ENCODE data around the gene F5.

The F5 gene

GRCh38 chr1:169577981-169578738, 8.1 kb downstream of the F5 start:
- TF ChIP-seq, protein P1, sequence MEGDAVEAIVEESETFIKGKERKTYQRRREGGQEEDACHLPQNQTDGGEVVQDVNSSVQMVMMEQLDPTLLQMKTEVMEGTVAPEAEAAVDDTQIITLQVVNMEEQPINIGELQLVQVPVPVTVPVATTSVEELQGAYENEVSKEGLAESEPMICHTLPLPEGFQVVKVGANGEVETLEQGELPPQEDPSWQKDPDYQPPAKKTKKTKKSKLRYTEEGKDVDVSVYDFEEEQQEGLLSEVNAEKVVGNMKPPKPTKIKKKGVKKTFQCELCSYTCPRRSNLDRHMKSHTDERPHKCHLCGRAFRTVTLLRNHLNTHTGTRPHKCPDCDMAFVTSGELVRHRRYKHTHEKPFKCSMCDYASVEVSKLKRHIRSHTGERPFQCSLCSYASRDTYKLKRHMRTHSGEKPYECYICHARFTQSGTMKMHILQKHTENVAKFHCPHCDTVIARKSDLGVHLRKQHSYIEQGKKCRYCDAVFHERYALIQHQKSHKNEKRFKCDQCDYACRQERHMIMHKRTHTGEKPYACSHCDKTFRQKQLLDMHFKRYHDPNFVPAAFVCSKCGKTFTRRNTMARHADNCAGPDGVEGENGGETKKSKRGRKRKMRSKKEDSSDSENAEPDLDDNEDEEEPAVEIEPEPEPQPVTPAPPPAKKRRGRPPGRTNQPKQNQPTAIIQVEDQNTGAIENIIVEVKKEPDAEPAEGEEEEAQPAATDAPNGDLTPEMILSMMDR (conservative IDR thresholded peaks at IDR 0.05; ENCODE audit: control insufficient read depth, insufficient read depth, low read depth, low read length): no peak
- H3K4me3 ChIP-seq (ENCODE audit: control insufficient read depth, low read depth, low read length): no peak overlapping the region
- DNase-seq (ENCODE audit: low read depth): no peak

DNA sequence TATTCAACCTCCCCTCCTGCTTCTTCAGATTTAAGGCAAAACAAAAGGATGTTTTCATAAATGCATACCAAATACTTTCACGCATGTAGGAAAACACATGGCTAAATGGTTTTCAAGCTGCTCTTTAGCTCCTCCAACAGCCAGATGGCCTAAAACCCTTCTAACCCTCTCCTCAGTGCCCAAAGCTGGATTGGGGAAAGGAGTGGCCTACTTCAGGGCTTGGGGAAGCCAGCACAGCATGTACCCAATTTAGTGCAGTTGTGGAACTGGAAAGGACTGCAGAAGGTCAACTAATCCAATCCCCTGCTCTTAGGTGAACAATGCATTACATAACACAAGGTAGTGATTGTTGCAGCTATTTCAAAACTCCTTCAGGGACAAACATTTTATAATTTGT, 9.3 kb downstream of the F5 start:
- DNase-seq (ENCODE audit: low read depth): no peak
- TF ChIP-seq, protein P1 (conservative IDR thresholded peaks at IDR 0.05; ENCODE audit: control insufficient read depth, insufficient read depth, low read depth, low read length): no peak
- H3K4me3 ChIP-seq (ENCODE audit: control insufficient read depth, low read depth, low read length): no peak overlapping the region

GRCh38 chr1:169576241-169576934, 9.9 kb downstream of the F5 start:
- TF ChIP-seq, protein P1 (conservative IDR thresholded peaks at IDR 0.05; ENCODE audit: control insufficient read depth, insufficient read depth, low read depth, low read length): no peak
- no peak overlapping the region for H3K4me3 ChIP-seq (ENCODE audit: control insufficient read depth, low read depth, low read length)
- DNase-seq (ENCODE audit: low read depth): no peak

DNA sequence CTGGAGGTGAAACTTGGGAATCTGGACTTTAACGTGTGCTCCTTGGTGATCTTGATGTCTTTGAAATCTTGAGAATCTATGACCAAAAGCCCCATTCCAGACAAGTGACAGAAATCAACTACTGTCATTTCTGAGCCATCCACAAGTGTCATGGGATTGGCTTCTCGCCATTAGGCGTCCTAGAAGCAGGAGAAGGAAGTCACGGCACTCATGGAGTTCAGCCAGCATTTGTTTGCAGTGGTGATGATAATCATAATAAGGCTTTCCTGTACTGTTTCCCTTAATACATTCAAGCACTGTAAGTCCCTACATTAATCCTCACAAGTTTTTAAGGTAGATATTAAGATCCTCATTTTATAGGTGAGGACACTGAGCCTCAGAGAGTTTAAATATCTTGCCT, 11.9 kb downstream of the F5 start:
- no peak for DNase-seq (ENCODE audit: low read depth)
- H3K4me3 ChIP-seq (ENCODE audit: control insufficient read depth, low read depth, low read length): no peak overlapping the region
- TF ChIP-seq, protein P1 (conservative IDR thresholded peaks at IDR 0.05; ENCODE audit: control insufficient read depth, insufficient read depth, low read depth, low read length): no peak

DNA sequence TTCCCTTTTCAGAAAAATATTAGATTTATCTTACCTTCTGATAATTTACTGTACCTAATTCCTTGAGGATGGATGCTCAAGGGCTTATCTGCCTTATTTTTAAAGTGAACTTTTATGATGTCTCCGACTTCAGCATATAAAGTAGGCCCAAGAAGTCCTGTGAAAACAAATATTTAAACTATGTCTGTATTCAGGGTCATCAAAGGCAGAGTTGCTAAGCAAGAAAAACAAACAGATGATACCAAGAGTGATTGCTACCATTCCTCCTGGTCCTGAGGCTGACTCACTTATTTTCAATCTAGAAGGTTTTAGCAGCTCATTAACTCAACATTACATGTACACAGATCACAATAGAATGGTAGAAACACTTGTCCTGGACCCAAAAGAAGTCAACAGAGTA, 14.1 kb downstream of the F5 start:
- TF ChIP-seq, protein P1 (conservative IDR thresholded peaks at IDR 0.05; ENCODE audit: control insufficient read depth, insufficient read depth, low read depth, low read length): no peak
- H3K4me3 ChIP-seq (ENCODE audit: control insufficient read depth, low read depth, low read length): no peak overlapping the region
- DNase-seq (ENCODE audit: low read depth): no peak

- no peak for DNase-seq (ENCODE audit: low read depth)
- TF ChIP-seq, protein P1 (conservative IDR thresholded peaks at IDR 0.05; ENCODE audit: control insufficient read depth, insufficient read depth, low read depth, low read length): no peak
- no peak overlapping the region for H3K4me3 ChIP-seq (ENCODE audit: control insufficient read depth, low read depth, low read length)
These were observed 14.8 kb downstream of the F5 start for GRCh38 chr1:169571450-169571849.
